ENCODE results near the gene FXN. TPM values are rescaled to one million over a fixed set of nuclear protein-coding genes. Genes with fewer than 3 reads are reported as not detected.

Gene FXN
- polyA plus RNA-seq, 1 of the 3 experiments (the other 2 are of a cell fraction), result 15.7 TPM

- H2AFZ ChIP-seq (ENCODE audit: low read depth), result no peak overlapping the region
- no peak overlapping the region for H3K4me3 ChIP-seq (ENCODE audit: low read depth in 2 of 2, low read length in 1 of 2)
- H3K9ac ChIP-seq, result no peak overlapping the region
- H3K36me3 ChIP-seq (replicated peaks in 1 of 2; ENCODE audit: control insufficient read depth in 1 of 2, insufficient read depth in 2 of 2, low read length in 1 of 2), result no peaks in the 10 kb centered on the region
- no peak overlapping the region for H3K27ac ChIP-seq (ENCODE audit: low read depth in 2 of 2, low read length in 1 of 2)
- CTCF ChIA-PET, result interaction anchor here (1.8 kb wide), 1 partner anchor 30 kb away, joined by 6 read pairs; no protein-coding TSS in a partner anchor
- no peaks in the 10 kb centered on the region for H3K27me3 ChIP-seq (ENCODE audit: insufficient read depth)
- H3K4me2 ChIP-seq, result no peak overlapping the region
- DNase-seq, result no peak
- POLR2A ChIA-PET, result no interaction called here
- no peaks in the 10 kb centered on the region for H3F3A ChIP-seq (replicated peaks; ENCODE audit: insufficient read depth)
- no peaks in the 10 kb centered on the region for H4K20me1 ChIP-seq (ENCODE audit: insufficient read depth)
- no peaks in the 10 kb centered on the region for H3K9me3 ChIP-seq
- no peaks in the 10 kb centered on the region for H3K9me2 ChIP-seq
- 94% methylated on average over 3 of the region's 3 CpGs for WGBS (ENCODE audit: low lambda C conversion rate)
- peaks cover 0 to under 1% of the 10 kb centered on the region in 2 experiments; a peak in 1 of 4 replicates for H3K4me1 ChIP-seq (ENCODE audit: control insufficient read depth in 1 of 2, insufficient read depth in 2 of 2, low read depth in 1 of 2, low read length in 1 of 2)
- no peak for TF ChIP-seq ZBTB33 (IDR thresholded peaks at IDR 0.05; ENCODE audit: borderline replicate concordance, low read depth)
- no peak for TF ChIP-seq GABPA (IDR thresholded peaks at IDR 0.05; ENCODE audit: low read depth)
- TF ChIP-seq MAX (IDR thresholded peaks at IDR 0.05; ENCODE audit: low read depth), result no peak
- TF ChIP-seq EP300 (IDR thresholded peaks at IDR 0.05; ENCODE audit: borderline replicate concordance in 1 of 2, low read depth in 1 of 2, low read length in 1 of 2), result no peak
- TF ChIP-seq, protein P1, sequence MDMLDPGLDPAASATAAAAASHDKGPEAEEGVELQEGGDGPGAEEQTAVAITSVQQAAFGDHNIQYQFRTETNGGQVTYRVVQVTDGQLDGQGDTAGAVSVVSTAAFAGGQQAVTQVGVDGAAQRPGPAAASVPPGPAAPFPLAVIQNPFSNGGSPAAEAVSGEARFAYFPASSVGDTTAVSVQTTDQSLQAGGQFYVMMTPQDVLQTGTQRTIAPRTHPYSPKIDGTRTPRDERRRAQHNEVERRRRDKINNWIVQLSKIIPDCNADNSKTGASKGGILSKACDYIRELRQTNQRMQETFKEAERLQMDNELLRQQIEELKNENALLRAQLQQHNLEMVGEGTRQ (IDR thresholded peaks at IDR 0.05; ENCODE audit: borderline replicate concordance, low read depth, low read length), result no peak
- no peak for TF ChIP-seq JUND (IDR thresholded peaks at IDR 0.05)
- no peaks in the 10 kb centered on the region for H3K79me2 ChIP-seq (ENCODE audit: insufficient read depth)
Measured at GRCh38 chr9:69090946-69091345, 55.4 kb downstream of the FXN start.

- Histone ChIP-seq H3K36me3 (replicated peaks in 1 of 2; ENCODE audit: control insufficient read depth in 1 of 2, insufficient read depth in 2 of 2, low read length in 1 of 2) (no peaks in the 10 kb centered on the region), H3K4me2 (no peak overlapping the region), H3K4me3 (ENCODE audit: low read depth in 2 of 2, low read length in 1 of 2) (no peak overlapping the region), H3F3A (replicated peaks; ENCODE audit: insufficient read depth) (no peaks in the 10 kb centered on the region), H3K4me1 (ENCODE audit: control insufficient read depth in 1 of 2, insufficient read depth in 2 of 2, low read depth in 1 of 2, low read length in 1 of 2) (no peaks in the 10 kb centered on the region), H2AFZ (ENCODE audit: low read depth) (no peak overlapping the region), H3K27me3 (ENCODE audit: insufficient read depth) (no peaks in the 10 kb centered on the region), H3K9ac (no peak overlapping the region), H3K9me3 (no peaks in the 10 kb centered on the region), H3K27ac (ENCODE audit: low read depth in 2 of 2, low read length in 1 of 2) (no peak overlapping the region), H4K20me1 (ENCODE audit: insufficient read depth) (no peaks in the 10 kb centered on the region), H3K9me2 (no peaks in the 10 kb centered on the region), H3K79me2 (ENCODE audit: insufficient read depth) (no peaks in the 10 kb centered on the region)
- no peak for DNase-seq
- 90% methylated on average over 7 of the region's 7 CpGs for WGBS (ENCODE audit: low lambda C conversion rate)
- CTCF ChIA-PET, result interaction anchor here (1.0 to 2.9 kb wide), 3 partner anchors 9 to 100 kb away, joined by 3 to 10 read pairs (median 5); no protein-coding TSS in a partner anchor
- POLR2A ChIA-PET, result no interaction called here
- no peak for TF ChIP-seq FOXJ3 (CRISPR knock-in tag; IDR thresholded peaks at IDR 0.05)
- no peak for TF ChIP-seq USF1 (IDR thresholded peaks at IDR 0.05; ENCODE audit: borderline replicate concordance, low read depth)
- TF ChIP-seq RCOR1 (IDR thresholded peaks at IDR 0.05; ENCODE audit: low read length), result no peak
- TF ChIP-seq RFX5 (IDR thresholded peaks at IDR 0.05; ENCODE audit: low read length), result no peak
- TF ChIP-seq JUND (IDR thresholded peaks at IDR 0.05), result no peak
- no peak for TF ChIP-seq NRF1 (IDR thresholded peaks at IDR 0.05; ENCODE audit: low read depth, low read length)
- TF ChIP-seq CTCF (IDR thresholded peaks at IDR 0.05), result no peak
- TF ChIP-seq TCF12 (IDR thresholded peaks at IDR 0.05), result no peak
- TF ChIP-seq EP300 (IDR thresholded peaks at IDR 0.05; ENCODE audit: borderline replicate concordance in 1 of 2, low read depth in 1 of 2, low read length in 1 of 2), result no peak
- no peak for TF ChIP-seq MXI1 (IDR thresholded peaks at IDR 0.05; ENCODE audit: low read depth, low read length)
- no peak for TF ChIP-seq EZH2phosphoT487 (IDR thresholded peaks at IDR 0.05; ENCODE audit: borderline replicate concordance, low read depth)
- no peak for TF ChIP-seq TAF1 (IDR thresholded peaks at IDR 0.05; ENCODE audit: borderline replicate concordance, low read depth, low read length)
- no peak for TF ChIP-seq SIN3A (IDR thresholded peaks at IDR 0.05; ENCODE audit: borderline replicate concordance, low read depth, low read length)
- TF ChIP-seq PBX3 (IDR thresholded peaks at IDR 0.05), result no peak
- no peak for TF ChIP-seq YY1 (IDR thresholded peaks at IDR 0.05; ENCODE audit: low read depth)
- TF ChIP-seq RXRA (IDR thresholded peaks at IDR 0.05; ENCODE audit: borderline replicate concordance, low read depth), result no peak
- TF ChIP-seq SMC3 (IDR thresholded peaks at IDR 0.05; ENCODE audit: low read depth, low read length), result no peak
Measured at GRCh38 chr9:69093471-69094103, 58.0 kb downstream of the FXN start.
